GM15510 (cell line): ENCODE results near the gene GJD4.

Experiments
- POLR2A ChIP-seq: IDR thresholded peaks from 3 replicates; pipeline ENCODE4 v1.6.1; 2011; ENCODE audit warnings: borderline replicate concordance; ENCODE audit not compliant: insufficient read length; ENCODE audit errors: extremely low read depth

The GJD4 gene

DNA sequence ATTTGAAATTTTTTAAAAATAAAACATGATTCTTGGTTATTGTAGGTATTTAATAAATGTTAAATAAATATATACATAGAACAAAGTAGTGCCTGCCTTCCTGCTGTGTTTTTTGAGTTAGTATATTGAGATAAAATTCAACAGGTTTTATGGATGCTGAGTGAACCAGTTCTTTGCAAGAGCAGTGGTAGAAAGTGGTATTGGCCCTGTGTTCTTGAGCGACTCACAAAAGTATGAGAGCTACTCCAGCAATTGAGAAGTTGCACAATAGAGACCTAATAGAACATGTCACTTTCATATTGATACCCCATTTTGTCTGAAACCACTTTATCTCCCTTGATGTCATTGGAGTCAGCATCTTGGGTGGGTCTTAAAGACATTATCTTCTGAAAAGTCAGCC lies 32.6 kb upstream of the GJD4 start:
- TF ChIP-seq POLR2A: no peak

DNA sequence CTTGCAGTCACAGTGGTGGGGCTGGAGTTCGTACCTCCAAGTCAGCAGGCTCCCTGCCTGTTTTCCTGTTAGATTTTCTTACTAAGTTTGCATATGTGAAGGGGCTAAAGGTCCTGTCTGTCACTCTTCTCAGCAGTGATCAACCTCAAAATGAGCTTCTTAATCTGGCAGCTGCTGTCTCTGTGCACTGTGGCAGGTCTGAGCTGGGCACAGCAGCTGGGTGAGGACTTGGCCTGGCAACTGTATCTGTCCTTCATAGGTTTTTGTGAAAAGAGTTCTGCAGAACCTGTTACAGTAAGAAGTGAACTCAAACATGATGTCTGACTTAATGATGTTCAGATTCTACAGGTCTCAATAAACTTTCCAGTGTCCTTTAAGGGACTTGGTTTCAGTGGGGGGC lies 31.3 kb upstream of the GJD4 start:
- TF ChIP-seq POLR2A: no peak

DNA sequence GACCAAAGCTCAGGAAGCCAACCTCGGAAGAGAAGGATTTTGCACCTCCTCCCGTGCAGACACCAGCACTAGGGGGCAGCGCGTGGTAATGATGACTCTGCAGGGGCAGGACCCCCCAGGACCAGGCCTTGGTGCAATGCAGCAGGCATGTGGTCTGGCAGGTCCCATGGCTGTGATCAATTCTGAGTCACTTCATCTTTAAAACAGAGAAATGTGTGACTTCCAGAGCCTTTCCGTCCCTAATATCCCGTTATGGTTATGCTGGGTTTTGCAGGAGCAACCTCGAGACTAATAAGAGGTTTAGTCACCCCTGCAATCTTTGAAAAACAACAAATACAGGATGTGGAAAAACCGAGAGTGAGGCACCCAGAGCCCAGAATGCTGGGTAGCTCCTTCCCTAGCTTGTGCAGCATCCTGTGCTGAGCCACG lies 30.2 kb upstream of the GJD4 start:
- no peak for TF ChIP-seq POLR2A

DNA sequence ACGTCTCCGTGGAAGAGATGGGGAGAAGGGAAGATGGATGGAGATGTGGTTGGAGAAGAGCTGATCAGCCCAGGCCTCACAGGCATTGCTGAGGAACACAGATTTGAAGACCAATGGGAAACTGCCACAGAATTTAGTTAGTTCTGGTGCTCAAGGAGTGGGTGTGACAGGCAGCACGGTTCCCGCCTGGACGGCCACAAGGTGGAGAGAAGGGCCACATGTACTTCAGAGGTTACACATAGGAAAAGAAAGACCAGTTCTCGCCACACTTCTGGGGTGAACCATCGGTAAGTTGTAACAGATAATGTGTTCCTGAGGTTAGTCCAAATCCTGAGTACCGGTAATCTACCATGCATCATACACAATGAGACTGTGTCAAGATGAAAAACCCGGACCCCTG lies 29.5 kb upstream of the GJD4 start:
- no peak for TF ChIP-seq POLR2A

DNA sequence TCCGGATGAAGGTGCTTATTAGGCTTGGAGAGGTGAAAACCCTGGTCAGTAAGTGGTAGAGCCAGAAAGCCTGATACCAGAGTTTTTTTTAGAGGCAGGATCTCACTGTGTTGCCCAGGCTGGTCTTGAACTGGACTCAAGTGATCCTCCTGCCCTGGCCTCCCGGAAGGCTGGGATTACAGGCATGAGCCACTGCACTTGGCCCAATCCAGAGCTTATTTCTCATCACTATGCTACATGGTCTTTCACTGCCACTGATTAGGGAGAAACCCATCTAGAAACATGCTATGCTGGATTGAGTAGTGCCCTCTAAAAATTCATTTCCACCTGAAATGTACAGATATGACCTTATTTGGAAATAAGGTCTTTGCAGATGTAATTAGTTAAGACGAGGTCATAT lies 28.4 kb upstream of the GJD4 start:
- no peak for TF ChIP-seq POLR2A

DNA sequence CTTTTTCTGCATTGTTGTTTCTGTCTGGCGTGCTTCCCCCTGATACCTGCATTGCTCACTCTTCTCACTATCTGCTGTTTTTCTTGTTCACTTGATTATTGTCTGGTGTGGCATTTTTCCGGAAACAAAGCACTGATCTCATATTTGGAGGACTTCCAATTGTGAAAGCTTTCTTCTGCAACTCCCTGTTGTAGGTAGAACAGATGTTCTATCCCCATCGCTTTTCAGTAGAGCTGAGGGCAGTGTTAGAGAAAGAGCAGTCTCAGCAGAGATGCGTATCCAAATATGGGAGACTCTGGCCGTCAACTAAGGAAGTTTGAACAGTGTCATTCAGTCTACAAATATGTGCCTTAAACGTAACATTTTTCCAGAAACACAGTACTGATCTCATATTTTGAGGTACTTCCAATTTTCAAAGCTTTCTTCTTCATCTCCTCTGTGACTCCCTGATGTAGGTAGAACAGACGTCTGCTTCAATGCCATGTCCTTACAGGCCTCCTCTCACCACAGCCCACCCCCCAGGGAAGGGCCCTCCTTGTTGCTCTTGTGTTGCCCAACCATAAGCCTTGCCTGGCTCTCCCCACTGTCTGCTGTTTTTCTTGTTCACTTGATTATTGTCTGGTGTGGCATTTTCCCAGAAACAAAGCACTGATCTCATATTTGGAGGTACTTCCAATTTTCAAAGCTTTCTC lies 27.1 kb upstream of the GJD4 start:
- no peak for TF ChIP-seq POLR2A

DNA sequence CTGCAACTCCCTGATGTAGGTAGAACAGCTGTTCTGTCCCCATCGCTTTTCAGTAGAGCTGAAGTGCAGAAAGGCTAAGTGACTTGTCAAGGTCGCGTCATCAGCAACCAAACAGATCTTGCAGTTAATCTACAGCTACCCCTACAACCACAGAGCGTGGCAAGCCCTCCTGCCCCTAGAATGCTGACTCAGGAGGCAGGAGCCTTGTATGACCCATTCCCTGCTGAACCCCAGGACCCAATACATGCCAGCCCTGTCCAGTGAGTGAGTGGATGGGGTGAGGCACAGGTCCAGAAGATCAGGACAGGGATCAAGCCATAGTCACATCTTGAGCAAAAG lies 26.6 kb upstream of the GJD4 start:
- TF ChIP-seq POLR2A: no peak

DNA sequence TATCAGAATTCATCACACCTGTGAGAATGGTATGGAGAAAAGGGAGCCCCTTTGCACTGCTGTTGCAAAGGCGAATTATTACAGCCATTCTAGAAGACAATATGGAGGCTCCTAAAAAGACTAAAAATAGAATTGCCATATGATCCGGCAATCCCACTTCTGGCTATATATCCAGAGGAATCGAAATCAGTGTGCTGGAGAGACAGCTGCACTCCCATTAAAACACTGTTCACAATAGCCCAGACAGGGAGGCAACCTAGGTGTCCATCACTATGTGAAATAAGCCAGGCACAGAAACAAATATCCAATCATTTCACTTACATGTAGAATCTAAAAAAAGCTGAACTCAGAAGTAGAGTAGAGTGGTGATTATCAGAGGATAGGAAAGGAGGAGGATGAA lies 26.0 kb upstream of the GJD4 start:
- TF ChIP-seq POLR2A: no peak

DNA sequence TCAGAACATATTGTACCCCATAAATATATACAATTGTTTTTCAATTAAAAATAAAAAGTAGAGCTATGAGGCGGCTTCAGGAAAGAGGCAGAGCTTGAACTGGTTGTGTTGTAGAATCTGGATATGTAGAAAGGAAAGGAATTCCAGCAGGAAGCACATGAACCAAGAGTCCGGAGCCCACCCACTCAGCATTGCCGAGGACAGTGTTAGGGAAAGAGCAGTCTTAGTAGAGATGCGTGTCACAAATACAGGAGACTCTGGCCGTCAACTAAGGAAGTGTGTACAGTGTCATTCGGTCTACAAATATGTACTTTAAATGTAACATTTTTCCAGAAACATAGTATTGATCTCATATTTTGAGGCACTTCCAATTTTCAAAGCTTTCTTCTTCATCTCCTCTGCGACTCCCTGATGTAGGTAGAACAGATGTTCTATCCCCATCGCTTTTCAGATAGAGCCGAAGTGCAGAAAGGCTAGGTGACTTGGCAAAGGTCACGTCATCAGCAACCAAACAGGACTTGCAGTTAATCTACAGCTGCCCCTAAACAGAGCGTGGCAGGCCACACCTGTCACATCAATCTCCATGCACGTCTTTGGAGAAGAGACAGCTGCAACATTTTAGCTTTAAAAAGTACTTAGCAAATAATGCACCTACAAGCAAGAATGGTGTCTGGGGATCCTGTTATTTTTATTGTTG lies 25.3 kb upstream of the GJD4 start:
- no peak for TF ChIP-seq POLR2A

DNA sequence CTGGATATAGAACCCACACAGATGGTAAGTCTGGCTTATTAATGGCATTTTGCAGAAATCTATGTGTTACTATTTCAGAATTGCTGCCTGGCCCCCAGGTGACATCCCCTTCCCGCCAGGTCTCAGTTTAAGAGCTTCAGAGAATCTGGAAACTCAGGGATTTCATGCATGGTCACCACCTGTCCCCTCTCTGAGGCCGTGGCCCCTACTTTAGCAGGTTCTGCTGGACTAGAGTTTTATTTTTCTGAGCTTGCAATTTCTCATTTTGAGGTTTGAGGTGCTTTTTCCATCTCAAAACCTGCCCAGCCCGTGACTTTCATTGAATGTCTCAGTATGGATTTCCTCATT lies 24.7 kb upstream of the GJD4 start:
- TF ChIP-seq POLR2A: no peak

DNA sequence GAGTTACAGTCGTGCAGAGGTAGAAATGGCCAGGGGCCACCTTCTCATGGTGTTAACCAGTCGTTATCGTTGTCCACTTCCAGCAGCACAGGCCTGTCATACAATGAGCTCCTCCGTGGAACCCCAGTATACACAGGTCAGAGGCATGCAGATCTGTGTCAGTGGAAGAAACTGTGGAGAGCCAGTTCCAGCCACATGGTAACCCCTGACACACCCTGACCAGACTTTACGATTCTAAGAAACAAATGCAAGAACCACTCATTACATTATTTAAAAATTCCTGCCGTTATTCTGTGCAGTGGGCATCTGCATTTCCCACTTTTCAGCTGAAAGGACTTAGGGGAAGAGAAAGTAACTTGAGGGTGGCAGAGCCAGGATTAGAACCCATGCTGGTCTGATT lies 23.5 kb upstream of the GJD4 start:
- TF ChIP-seq POLR2A: no peak

DNA sequence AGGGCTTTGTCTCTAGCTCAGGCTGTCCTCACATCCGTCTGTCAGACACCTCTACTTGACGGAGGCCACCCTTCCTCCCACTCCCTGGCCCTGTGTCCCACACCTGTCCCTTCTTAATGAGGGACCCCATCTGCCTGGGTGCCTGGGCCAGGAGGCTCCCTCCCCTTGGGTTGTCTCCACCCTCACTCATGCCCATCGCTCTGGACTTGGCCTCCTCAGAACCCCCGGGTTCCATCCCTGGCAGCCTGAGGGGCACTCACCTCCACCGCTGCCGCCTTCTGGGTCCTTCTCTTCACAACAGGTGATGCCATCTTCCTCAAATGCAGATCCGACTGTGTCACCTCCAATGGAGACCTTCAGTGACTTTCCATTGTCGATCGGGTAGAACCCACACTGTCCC lies 20.2 kb upstream of the GJD4 start:
- no peak for TF ChIP-seq POLR2A

DNA sequence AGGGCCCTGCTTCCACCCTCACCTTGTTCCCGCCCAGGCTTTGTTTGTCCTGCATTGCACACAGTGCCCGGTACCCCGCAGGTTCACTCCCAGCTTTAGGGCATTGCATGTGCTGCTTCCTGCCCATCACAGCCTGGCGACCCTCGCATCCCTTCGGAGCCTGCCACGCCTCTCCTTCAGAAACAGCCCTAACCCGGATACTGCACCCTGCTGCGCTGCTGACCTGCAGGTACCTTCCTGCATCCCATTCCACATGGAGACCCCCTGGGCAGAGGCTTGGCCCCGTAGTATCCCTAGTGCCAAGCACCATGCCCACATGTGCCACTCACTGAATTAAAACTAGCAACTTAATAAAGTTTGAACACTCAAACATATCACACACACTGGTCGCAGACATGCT lies 19.8 kb upstream of the GJD4 start:
- no peak for TF ChIP-seq POLR2A

DNA sequence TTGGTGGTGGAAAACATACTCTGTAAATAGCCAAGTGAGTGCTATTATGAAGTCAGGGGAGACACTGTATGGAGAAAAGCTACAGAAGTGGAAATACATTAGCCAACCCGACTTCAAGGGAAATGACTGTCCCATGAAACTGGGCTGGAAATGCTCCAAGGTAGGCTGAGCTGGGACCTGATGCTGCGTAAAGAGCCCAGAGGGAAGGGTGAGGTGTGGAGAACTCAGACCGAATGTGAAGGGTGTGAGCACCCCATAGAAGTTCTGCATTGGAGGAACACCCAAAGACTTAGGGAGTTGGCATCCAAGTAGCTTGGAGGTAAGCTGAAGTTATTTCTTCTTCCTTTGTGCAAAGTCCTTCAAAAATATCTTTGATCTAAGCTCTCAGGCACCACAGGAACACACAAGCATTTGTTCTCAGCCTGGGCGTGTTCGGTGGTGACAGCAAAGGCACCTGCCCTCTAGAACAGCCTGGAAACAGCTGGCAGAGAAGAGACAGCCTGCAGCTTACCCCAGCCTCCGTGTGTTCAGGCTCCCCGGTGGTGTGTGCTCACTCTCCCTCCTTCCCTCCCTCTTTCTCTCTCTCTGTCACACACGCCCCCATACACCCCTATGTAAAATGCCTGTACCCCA lies 19.1 kb upstream of the GJD4 start:
- no peak for TF ChIP-seq POLR2A

DNA sequence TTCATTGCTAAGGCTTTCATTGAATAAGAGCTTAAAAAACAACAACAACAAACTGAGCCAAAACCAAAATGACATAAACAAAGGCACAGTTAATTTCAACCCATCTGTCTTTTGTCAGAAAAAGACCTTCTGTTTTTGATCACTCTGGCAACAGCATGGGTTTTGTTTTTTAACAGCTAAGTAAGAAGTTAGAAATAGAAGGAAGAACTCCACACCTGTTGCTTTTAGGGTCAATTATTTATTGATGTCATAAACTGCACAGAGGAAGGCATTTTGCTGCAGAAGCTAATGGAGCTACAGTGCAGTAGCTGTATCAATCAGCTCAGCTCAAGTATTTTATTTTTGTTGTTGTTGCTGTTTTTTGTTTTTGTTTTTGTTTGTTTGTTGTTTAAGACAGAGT lies 16.3 kb upstream of the GJD4 start:
- no peak for TF ChIP-seq POLR2A

DNA sequence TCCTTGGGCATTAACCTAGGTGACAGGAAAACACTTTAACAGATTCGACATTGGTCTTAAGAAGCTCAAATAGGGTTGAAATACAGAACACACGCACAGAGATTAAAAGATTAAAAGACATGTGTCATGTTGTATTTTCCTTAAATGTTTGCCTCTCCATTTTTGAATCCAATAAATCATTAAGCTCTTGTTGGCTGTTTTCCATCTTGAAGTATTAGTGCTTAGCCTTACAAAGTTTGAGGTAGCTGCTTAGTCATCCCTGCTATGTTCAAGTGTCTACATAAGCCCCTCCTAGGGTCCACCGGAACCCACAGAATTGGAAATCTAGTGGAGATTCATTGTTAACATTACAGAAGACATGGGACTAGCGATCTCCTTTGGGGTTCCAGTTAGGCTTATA lies 12.7 kb upstream of the GJD4 start:
- no peak for TF ChIP-seq POLR2A
